HG02642 (cell line): Measurements from ENCODE around the gene CUTA.
"Not testable (repeated sequence)": the region's sequence is repeated elsewhere in the genome, so short reads cannot be mapped to it uniquely, and the experiment has no call there.

ENCODE experiments used
- ATAC-seq: cut with Tn5 transposase; IDR thresholded peaks from one replicate; pipeline ENCODE4 v1.9.1; 2021; ENCODE audit warnings: mild to moderate bottlenecking; ENCODE audit not compliant: unreplicated experiment, poor library complexity

The CUTA gene

GRCh38 chr6:33373960-33374910 lies 43.7 kb downstream of the CUTA start:
- no peak for ATAC-seq

GRCh38 chr6:33372526-33373123 lies 45.3 kb downstream of the CUTA start:
- ATAC-seq: no peak

- ATAC-seq: not testable (repeated sequence)
Measured at GRCh38 chr6:33371901-33372300, 46.0 kb downstream of the CUTA start.

GRCh38 chr6:33367715-33368025 lies 50.2 kb downstream of the CUTA start:
- not testable (repeated sequence) for ATAC-seq

GRCh38 chr6:33367009-33367714 lies 50.7 kb downstream of the CUTA start:
- no peak for ATAC-seq
